ENCODE data around the gene MACO1.

The MACO1 gene

GRCh38 chr1:25541889-25542658 is 111.4 kb downstream of the MACO1 start:
- DNase-seq (ENCODE audit: extremely low read depth, insufficient read length) = no peak
- TF ChIP-seq, protein P1, sequence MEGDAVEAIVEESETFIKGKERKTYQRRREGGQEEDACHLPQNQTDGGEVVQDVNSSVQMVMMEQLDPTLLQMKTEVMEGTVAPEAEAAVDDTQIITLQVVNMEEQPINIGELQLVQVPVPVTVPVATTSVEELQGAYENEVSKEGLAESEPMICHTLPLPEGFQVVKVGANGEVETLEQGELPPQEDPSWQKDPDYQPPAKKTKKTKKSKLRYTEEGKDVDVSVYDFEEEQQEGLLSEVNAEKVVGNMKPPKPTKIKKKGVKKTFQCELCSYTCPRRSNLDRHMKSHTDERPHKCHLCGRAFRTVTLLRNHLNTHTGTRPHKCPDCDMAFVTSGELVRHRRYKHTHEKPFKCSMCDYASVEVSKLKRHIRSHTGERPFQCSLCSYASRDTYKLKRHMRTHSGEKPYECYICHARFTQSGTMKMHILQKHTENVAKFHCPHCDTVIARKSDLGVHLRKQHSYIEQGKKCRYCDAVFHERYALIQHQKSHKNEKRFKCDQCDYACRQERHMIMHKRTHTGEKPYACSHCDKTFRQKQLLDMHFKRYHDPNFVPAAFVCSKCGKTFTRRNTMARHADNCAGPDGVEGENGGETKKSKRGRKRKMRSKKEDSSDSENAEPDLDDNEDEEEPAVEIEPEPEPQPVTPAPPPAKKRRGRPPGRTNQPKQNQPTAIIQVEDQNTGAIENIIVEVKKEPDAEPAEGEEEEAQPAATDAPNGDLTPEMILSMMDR (IDR thresholded peaks at IDR 0.05; ENCODE audit: insufficient read depth, low read length, poor library complexity, severe bottlenecking) = no peak

DNA sequence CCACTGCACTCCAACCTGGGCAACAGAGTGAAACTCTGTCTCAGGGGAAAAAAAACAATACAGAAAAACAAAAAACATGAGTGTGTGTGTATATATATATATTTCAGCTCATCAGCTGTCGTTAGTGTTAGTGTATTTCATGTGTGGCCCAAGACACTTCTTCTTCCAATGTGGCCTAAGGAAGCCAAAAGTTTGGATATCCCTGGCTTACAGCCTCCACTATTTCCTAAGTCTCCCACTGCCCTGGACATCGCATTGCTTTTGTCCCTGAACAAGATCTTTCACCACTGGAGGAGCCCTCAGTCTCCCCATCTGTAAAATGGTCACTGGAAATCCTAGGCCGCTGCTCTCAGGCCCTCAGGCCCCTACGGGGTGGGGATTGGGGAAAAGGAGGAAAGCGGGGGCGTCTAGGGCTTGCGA is 112.3 kb downstream of the MACO1 start:
- Histone ChIP-seq H3K36me3 (ENCODE audit: control insufficient read depth, insufficient read depth, low read length) (no peaks in the 10 kb centered on the region), H3K4me3 (replicated peaks; ENCODE audit: low read depth, low read length) (no peak overlapping the region), H3K27me3 (replicated peaks; ENCODE audit: control insufficient read depth, insufficient read depth, low read length) (no peaks in the 10 kb centered on the region)
- TF ChIP-seq, protein P1 (IDR thresholded peaks at IDR 0.05; ENCODE audit: insufficient read depth, low read length, poor library complexity, severe bottlenecking) = no peak
- DNase-seq (ENCODE audit: extremely low read depth, insufficient read length) = no peak

More at GRCh38 chr1:25541889-25542658, 111.4 kb downstream of the MACO1 start:
- Histone ChIP-seq H3K36me3 (ENCODE audit: control insufficient read depth, insufficient read depth, low read length) (no peaks in the 10 kb centered on the region), H3K27me3 (replicated peaks; ENCODE audit: control insufficient read depth, insufficient read depth, low read length) (no peaks in the 10 kb centered on the region), H3K4me3 (replicated peaks; ENCODE audit: low read depth, low read length) (no peak overlapping the region)

GRCh38 chr1:25543425-25544242 is 112.9 kb downstream of the MACO1 start, which contains the start of gene LDLRAP1:
Gene LDLRAP1 (plus strand): TSS chr1:25543606. CDS start chr1:25543699, 93 bp downstream.
- DNase-seq (ENCODE audit: extremely low read depth, insufficient read length) = peak; percentile 79
- H3K4me3 ChIP-seq (replicated peaks; ENCODE audit: low read depth, low read length) = peak within 1 kb of the TSS; percentile 78
- TF ChIP-seq, protein P1 (IDR thresholded peaks at IDR 0.05; ENCODE audit: insufficient read depth, low read length, poor library complexity, severe bottlenecking) = no peak
- no peaks in the 10 kb centered on the region for H3K36me3 ChIP-seq (ENCODE audit: control insufficient read depth, insufficient read depth, low read length)
- H3K27me3 ChIP-seq (replicated peaks; ENCODE audit: control insufficient read depth, insufficient read depth, low read length) = no peaks in the 10 kb centered on the region

- Histone ChIP-seq H3K27me3 (replicated peaks; ENCODE audit: control insufficient read depth, insufficient read depth, low read length) (no peaks in the 10 kb centered on the region), H3K4me3 (replicated peaks; ENCODE audit: low read depth, low read length) (peak overlapping the region; percentile 78), H3K36me3 (ENCODE audit: control insufficient read depth, insufficient read depth, low read length) (no peaks in the 10 kb centered on the region)
- TF ChIP-seq, protein P1 (IDR thresholded peaks at IDR 0.05; ENCODE audit: insufficient read depth, low read length, poor library complexity, severe bottlenecking) = no peak
- DNase-seq (ENCODE audit: extremely low read depth, insufficient read length) = no peak
These were observed 113.6 kb downstream of the MACO1 start for GRCh38 chr1:25544243-25544764.

- no peaks in the 10 kb centered on the region for H3K27me3 ChIP-seq (replicated peaks; ENCODE audit: control insufficient read depth, insufficient read depth, low read length)
- no peaks in the 10 kb centered on the region for H3K36me3 ChIP-seq (ENCODE audit: control insufficient read depth, insufficient read depth, low read length)
- no peak for DNase-seq (ENCODE audit: extremely low read depth, insufficient read length)
- H3K4me3 ChIP-seq (replicated peaks; ENCODE audit: low read depth, low read length) = peak overlapping the region; percentile 78
- TF ChIP-seq, protein P1 (IDR thresholded peaks at IDR 0.05; ENCODE audit: insufficient read depth, low read length, poor library complexity, severe bottlenecking) = no peak
These were observed 114.1 kb downstream of the MACO1 start for GRCh38 chr1:25544819-25545218.
